WI38 (cell line): ENCODE measurements around the gene STAU1.
"Not testable (repeated sequence)": the region's sequence is repeated elsewhere in the genome, so short reads cannot be mapped to it uniquely, and the experiment has no call there.

Experiments
- H3K4me3 ChIP-seq: 2 replicates; pipeline ENCODE4 v1.5.1; 2011; ENCODE audit warnings: low read depth, mild to moderate bottlenecking, control low read depth, low read length
- TF ChIP-seq, protein P1 (sequence below): IDR thresholded peaks from 2 replicates; pipeline ENCODE4 v1.5.1; 2012; ENCODE audit warnings: low read depth, mild to moderate bottlenecking, control low read depth, low read length

Gene STAU1

DNA sequence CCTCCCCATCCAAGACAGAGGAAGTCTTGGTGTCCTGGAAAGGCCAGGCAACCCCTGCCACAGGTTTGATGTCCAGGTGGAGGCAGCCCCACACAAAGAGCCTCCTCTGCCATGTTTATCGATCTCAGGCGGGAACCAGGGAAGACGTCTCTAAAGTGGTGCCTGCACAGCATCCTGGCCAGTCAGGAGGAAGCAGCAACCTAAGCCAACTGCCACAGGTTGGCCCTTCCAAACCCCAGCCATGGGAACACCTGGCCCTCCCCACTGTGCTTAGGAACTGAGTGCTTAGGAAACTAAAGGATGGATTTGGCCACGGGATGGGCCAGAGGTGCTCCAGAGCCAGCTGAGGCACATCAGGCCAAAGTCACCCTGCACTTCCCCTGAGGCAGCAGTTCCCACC, 85.1 kb downstream of the STAU1 start:
- H3K4me3 ChIP-seq: no peak overlapping the region
- TF ChIP-seq, protein P1, sequence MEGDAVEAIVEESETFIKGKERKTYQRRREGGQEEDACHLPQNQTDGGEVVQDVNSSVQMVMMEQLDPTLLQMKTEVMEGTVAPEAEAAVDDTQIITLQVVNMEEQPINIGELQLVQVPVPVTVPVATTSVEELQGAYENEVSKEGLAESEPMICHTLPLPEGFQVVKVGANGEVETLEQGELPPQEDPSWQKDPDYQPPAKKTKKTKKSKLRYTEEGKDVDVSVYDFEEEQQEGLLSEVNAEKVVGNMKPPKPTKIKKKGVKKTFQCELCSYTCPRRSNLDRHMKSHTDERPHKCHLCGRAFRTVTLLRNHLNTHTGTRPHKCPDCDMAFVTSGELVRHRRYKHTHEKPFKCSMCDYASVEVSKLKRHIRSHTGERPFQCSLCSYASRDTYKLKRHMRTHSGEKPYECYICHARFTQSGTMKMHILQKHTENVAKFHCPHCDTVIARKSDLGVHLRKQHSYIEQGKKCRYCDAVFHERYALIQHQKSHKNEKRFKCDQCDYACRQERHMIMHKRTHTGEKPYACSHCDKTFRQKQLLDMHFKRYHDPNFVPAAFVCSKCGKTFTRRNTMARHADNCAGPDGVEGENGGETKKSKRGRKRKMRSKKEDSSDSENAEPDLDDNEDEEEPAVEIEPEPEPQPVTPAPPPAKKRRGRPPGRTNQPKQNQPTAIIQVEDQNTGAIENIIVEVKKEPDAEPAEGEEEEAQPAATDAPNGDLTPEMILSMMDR: no peak

DNA sequence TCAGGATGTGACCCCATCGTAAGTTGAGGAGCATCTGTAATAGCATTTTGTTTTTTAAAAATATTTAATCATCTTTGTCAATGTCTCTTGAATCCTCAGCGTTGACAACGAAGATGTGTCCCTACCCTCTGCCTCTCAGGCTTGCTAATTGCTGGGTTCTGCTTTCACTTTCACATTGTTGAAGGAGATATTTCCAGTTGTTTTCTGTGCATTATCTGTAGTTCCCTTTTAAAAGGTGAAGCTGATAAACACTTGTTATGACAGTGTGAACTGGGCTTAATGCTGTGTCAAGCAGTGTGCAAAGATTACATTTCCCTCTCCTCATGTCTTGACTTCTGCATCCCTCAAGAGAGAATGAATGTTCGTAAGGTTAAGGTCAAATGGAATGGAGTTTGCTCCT, 87.2 kb downstream of the STAU1 start:
- TF ChIP-seq, protein P1: no peak
- H3K4me3 ChIP-seq: no peak overlapping the region

DNA sequence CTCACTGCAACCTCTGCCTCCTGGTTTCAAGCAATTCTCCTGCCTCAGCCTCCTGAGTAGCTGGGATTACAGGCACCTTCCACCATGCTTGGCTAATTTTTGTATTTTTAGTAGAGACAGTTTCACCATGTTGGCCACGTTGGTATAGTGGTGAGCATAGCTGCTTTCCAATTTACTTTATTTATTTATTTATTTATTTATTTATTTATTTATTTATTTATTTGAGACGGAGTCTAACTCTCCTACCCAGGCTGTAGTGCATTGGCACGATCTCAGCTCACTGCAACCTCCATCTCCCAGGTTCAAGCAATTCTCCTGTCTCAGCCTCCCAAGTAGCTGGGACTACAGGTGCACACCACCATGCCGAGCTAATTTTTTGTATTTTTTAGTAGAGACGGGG, 87.8 kb downstream of the STAU1 start:
- H3K4me3 ChIP-seq: not testable (repeated sequence)

DNA sequence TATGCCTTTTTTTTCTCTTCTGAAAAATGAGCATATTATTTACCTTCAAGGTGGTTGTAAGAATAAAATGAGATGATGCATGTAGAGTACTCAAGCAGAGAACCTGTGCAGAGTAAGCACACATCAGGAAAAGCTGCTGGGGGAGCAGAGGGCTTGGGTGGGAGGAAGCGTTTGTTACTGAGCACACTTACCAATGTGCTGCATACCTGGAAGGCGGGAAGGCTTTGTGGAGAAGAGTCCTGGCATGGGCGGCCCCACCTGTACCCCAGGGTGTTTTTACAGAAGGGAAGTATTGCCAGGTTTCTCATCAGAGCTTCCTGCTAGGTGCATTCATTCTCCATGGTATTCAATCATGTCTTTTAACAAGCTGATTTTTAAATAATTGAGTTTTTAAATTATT, 89.1 kb downstream of the STAU1 start:
- TF ChIP-seq, protein P1: no peak
- H3K4me3 ChIP-seq: no peak overlapping the region

DNA sequence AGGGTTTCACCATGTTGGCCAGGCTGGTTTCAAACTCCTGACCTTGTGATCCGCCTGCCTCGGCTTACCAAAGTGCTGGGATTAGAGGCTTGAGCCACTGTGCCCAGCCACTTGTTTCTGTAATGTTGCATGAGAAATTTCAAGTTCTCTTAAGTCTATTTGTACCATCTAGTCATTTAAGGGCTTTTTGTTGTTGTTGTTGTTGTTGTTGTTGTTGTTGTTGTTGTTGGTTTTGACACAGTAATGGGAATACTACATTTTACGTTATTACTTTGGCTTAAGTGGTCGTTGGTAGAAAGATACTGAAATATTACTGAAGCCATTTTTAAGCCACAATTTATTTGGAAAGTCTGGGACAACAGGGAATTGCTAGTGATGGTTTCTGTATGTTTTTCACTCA, 90.0 kb downstream of the STAU1 start:
- TF ChIP-seq, protein P1: no peak
- no peak overlapping the region for H3K4me3 ChIP-seq

DNA sequence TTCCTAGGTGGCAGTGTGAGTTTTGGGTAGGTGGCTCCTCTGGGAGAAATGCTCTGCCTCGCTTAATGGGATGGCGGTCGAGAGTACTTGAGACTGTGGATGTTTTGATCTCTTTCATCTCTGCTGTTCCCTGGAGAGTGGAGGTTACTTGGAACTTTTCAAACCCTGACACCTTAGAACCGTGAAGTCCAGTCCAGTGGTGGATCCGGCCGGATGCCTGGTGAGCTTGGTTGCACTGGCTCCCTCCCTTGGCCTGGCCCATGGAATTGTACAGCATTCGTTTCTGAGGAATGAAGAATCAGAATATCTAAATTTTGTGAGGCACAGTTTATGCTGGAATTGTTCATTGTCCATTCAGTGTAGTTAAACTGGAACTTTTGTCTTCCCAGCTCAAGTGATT, 91.0 kb downstream of the STAU1 start:
- TF ChIP-seq, protein P1: no peak
- no peak overlapping the region for H3K4me3 ChIP-seq

DNA sequence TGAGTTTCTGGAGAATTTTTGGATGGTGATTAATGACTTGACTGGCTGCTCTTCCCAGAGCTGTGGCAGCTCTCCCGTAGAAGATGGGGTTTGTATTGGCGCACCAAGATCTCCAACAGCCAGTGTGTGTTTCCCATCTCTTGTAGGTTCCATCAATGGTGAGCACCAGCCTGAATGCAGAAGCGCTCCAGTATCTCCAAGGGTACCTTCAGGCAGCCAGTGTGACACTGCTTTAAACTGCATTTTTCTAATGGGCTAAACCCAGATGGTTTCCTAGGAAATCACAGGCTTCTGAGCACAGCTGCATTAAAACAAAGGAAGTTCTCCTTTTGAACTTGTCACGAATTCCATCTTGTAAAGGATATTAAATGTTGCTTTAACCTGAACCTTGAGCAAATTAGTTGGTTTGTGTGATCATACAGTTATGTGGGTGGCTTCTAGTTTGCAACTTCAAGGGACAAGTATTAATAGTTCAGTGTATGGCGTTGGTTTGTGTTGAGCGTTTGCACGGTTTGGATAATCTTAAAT, 91.9 kb downstream of the STAU1 start:
- H3K4me3 ChIP-seq: no peak overlapping the region
- TF ChIP-seq, protein P1: no peak

DNA sequence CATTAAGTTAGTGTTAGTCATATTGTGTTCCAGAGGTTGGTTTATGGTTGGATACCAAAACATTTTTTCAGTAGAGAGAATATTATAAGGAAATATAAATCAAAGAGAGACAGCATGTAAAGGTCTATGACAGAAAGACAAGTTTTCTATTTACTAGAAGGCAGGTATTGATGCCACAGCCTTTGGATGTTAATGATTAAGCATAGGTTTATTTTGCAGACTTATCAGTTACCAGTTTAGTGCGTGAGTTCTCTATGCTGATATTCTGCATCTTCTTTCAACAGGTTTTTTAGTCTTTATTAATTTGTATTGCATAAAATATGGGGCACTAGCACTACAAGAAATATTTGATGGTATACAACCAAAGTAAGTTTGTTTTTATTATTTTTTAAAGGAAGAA, 96.4 kb downstream of the STAU1 start:
- TF ChIP-seq, protein P1: no peak
- no peak overlapping the region for H3K4me3 ChIP-seq
